PC-9 (cell line): ENCODE measurements around the gene RNF168.
A peak's percentile ranks its signal among the peaks of the same experiment; 100 is the strongest.

Source experiments
- CTCF ChIP-seq: fragments of 200-600 bp; sonication (generic); conservative IDR thresholded peaks from 2 replicates; pipeline ENCODE4 v1.6.1; 2017; ENCODE audit warnings: mixed run types, antibody characterized with exemption, mild to moderate bottlenecking, moderate library complexity
- EZH2 ChIP-seq: fragments of 200-600 bp; sonication (generic); IDR thresholded peaks from 2 replicates; pipeline ENCODE4 v1.8.0; 2017; ENCODE audit warnings: antibody characterized with exemption, low read depth

GRCh38 chr3:196518966-196519717, 15.6 kb upstream of the RNF168 start:
- TF ChIP-seq CTCF (peak; percentile 97), EZH2 (no peak)
